RKO (cell line): ENCODE results near the gene NR6A1.

ENCODE experiments used
- DNase-seq: peaks from one replicate; pipeline ENCODE4 v3.0.0-alpha.2; 2016; ENCODE audit warnings: low spot score

Gene NR6A1

GRCh38 chr9:124488641-124489210, 282.4 kb downstream of the NR6A1 start:
- DNase-seq, result no peak

DNA sequence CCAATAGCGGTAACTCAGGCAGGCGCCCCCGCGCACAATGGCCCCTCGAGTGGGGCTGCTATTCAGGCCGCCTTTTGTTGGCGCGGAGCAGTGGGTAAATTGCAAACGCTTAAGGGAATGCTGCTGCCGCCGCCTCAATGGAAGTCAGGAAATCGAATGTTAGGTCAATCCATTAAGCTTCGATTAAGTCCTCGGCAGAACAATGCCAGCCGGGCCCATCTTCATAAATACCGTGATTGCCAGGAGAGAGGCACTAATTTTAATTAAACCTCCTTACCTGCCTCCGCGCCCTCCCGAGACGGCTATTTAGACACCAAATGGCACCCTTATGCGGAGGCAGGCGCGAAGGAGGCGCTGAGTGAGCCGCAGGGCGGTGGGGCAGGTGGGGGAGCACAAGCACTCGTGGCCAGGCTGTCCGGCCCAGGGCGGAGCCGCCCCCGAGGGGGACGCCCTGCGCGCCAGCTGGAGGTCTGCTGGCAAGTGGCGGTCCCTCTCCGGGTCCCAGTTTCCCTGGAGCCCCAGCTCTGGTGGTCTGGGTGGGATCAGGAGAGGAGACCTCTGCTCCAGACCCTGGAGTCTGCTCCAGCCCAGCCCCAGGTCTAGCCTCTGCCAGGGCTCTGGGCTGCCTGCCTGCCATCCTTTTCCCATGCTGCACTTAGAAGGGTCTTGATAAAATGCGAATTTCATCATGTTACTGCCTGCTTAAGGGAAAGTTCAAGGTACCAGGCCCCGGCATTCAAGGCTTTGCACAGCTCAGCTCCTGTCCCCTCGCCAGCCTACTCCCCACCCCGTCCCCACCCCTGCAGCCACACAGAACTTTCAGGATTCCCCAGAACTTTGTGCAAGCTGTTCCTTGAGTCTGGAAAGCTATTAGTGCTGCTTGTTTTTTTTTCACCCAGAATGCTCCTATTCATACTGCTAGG, 283.6 kb downstream of the NR6A1 start:
- DNase-seq, result no peak

GRCh38 chr9:124486778-124487259, 284.3 kb downstream of the NR6A1 start:
- no peak for DNase-seq

DNA sequence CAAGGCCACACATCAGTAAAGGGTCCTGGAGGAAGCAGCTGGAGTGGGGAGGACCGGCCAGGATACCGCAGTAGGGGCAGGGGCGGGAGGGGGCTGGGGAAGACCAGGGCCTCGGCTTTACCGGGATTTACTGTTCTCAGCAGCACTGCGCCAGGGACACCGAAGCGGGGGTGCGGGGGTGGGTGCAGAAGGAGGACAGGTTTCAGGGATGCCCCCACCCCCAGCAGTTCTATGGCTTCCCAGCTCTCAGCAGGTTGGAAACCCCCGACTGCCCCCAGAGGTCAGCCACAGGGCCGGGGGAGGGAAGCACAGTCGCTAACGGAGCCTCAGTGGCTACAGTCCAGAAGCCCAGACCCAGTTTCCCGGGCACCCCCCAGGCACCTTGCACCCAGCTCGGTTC, 285.2 kb downstream of the NR6A1 start:
- DNase-seq, result no peak

DNA sequence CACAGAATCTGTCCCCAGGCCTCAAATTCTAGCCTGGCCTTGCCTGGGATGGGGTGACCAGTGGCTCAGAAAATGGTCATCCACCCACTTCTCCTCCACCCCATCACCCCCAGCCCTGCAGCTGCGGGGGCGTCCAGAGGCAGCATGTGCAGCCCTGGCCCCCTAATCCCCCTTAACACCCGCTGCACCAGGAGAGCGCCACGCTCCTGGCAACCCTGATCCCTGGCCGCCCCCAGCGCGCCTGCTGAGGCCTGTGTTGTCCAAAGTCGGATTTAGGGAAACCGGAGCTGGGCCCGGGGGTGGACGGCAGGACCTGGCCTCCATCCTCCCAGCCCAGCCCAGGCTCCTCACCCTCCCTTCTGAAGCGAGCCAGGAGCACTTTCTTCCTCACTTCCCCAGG, 285.9 kb downstream of the NR6A1 start:
- no peak for DNase-seq

GRCh38 chr9:124483481-124483880, 287.6 kb downstream of the NR6A1 start:
- no peak for DNase-seq

GRCh38 chr9:124482431-124483031, 288.6 kb downstream of the NR6A1 start:
- DNase-seq, result no peak

GRCh38 chr9:124481115-124481514, 290.0 kb downstream of the NR6A1 start:
- no peak for DNase-seq

- DNase-seq, result no peak
Observed at GRCh38 chr9:124480621-124480981, 290.5 kb downstream of the NR6A1 start.

DNA sequence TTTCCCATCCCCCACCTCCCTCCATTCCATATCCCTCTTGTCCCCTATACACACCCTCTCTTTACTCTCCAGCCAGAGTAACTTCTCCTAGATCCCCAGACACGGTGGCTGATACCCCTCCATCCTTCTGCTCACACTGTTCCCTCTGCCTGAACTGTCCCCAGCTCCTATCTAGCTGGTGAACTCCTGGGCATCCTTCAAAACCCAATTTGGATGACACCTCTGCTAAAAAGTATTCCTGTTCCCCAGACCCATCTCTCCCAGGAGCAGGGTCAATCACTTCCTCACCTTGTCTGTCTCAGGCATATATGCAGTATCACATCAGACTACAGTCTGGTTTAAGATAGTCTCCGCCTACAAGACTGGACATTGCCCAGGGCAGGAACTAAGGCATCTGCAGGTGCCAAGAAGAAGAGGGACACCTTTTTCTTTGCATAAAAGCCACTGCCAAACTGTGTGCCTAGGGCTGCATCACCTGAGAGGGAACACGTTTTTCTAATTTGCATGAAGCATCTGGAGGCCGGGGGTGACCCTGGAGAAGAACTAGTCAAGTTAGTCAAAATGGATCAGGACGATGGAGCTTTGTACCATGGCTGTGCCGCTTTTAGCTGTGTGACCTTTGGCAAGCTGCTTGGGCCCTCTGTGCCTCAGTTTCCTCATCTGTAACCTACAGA, 291.0 kb downstream of the NR6A1 start:
- no peak for DNase-seq

- no peak for DNase-seq
Observed at GRCh38 chr9:124479371-124479770, 291.7 kb downstream of the NR6A1 start.

DNA sequence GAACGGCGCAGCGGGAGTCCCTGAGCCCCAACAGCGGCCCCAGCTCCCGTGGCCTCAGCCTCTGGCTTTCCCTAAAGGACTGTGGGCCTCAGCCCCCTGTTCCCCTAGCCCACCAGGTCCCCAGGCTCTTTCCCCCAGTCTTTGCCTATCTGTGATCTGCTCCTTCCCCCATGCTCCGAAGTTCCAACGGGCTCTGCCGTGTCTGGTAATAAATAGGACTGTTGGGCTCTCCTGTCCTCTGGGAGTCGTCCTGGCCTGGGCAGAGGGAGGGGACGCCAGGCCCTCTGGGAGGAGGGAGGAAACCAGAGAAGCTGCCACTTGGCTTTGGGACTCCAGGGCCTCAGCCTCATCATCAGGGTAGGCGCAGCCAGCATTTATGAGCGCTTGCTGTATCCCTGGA, 292.8 kb downstream of the NR6A1 start:
- no peak for DNase-seq

GRCh38 chr9:124477648-124478285, 293.3 kb downstream of the NR6A1 start:
- DNase-seq, result no peak

DNA sequence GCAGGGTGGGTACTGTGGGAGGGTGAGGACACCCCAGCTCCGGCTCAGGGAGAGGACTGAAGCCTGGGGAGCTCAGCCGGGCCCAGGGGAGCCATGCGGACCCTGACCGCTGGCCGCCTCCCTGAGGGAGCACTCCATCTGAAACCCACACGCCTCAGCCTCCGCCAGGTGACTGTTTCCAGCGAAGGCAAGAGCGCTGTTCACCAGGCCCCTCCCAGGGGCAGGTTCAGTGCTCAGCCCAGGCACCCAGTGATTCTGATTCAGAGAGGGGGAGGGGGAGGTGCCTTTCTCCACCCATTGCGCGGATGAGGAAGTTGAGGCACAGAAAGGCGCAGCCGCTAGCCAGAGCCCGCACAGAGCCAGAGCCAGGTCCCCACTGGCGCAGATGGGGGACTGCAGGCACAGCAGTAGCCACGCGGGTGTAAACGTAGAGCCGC, 293.9 kb downstream of the NR6A1 start:
- DNase-seq, result no peak

DNA sequence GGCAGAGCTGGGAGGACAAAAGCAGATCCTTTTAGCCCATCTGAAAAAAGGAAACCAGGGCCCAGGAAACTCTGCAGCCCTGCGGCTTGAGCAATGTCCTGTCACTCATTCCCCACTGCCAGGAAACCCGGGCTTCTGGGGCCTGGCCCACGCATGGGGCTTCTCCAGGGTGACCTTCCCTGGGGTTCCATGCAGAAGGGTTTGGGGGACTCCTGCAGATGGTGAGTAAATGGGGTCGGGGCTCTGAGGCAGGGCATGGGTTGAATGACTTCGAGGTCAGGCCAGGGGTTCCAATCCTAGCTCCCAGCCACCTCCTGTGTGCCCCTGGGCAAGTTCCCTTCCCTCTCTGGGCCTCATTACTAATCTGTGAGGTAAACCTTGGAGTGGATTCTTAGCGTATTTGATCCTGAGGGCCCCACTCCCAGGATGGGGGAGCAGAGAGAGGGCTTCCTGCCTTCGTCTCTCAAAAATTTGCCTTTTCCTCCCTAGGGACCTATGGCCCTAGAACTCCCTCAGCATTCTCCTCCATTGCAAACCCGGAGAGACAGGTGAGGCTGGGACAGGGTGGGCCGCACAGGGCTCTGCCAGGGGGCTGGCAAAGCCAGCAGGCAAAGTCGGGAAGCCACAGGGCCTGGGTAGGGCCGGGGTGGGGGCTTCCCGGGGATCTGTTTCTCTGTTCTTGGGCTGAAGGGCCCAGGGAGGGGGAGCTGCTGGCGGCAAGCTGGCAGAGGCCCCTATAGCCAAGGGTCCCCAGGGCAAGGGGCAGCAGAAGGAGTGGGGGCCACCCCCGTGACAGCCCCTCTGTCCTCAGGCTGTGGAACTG, 295.0 kb downstream of the NR6A1 start:
- DNase-seq, result no peak

DNA sequence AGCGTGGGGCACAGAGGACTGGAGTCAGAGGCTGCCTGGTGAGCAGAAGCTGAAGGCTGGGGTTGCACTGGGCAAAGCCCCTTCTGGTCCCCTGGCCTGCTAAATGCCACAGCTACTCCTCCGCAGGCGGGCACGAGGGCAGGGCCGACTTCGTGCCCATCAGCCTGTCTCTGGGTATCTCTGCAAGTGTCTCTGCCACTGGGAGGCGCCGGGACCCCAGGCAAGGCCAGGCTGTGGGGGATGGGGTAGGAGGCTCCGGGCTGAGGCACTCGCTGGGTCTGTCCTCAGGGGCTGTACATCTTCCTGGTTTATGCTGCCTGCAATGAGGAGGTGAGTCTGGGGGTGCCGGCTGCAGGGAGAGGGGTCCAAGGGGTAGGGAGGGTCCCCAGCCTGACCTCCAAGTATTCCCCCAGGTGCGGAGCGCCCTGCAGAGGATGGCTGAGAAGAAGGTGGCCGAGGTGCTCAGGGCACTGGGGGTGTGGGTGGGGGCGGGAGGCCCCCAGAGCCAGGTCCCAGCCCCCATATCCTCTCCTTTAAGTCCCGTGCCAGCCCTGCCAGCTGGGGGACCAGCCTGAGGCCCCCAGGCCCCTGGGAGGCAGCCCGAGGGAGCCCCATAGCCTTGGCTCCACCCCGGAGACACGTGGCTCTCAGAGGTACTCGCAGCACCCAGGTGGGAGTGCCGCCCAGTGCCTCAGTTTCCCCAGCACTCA, 295.8 kb downstream of the NR6A1 start:
- DNase-seq, result no peak

GRCh38 chr9:124474151-124474550, 297.0 kb downstream of the NR6A1 start:
- DNase-seq, result no peak

GRCh38 chr9:124473310-124473709, 297.8 kb downstream of the NR6A1 start:
- DNase-seq, result no peak

- DNase-seq, result no peak
Observed at GRCh38 chr9:124472770-124473169, 298.3 kb downstream of the NR6A1 start.

- no peak for DNase-seq
Observed at GRCh38 chr9:124471761-124472160, 299.4 kb downstream of the NR6A1 start.
